ENCODE results near the gene RAB4B. TPM values are rescaled to one million over a fixed set of nuclear protein-coding genes. Genes with fewer than 3 reads are reported as not detected.

Gene RAB4B
- total RNA-seq, 1 experiment from 2014 or later, result 34.2 TPM

Other genes with a start within 250 kb of the RAB4B start
- 30.5 and 66.3 TPM in 2 replicates for gene SHKBP1, start 201.4 kb upstream of the RAB4B start, total RNA-seq (2014; rRNA removed; shearing (Covaris generic))
- 7.1 and 7.3 TPM in 2 replicates for gene LTBP4, start 176.9 kb upstream of the RAB4B start, total RNA-seq (2014; rRNA removed; shearing (Covaris generic))
- 10.2 and 18.1 TPM in 2 replicates for gene NUMBL, start 87.6 kb upstream of the RAB4B start, total RNA-seq (2014; rRNA removed; shearing (Covaris generic))
- gene COQ8B, start 61.4 kb upstream of the RAB4B start, total RNA-seq (2014; rRNA removed; shearing (Covaris generic)), result 9.5 and 30.8 TPM in 2 replicates
- gene ITPKC, start 61.1 kb upstream of the RAB4B start, total RNA-seq (2014; rRNA removed; shearing (Covaris generic)), result 6.3 and 7.2 TPM in 2 replicates
- gene ACTMAP, start 27.8 kb upstream of the RAB4B start, total RNA-seq (2014; rRNA removed; shearing (Covaris generic)), result 0.76 and 1.3 TPM in 2 replicates
- 76.3 and 93.3 TPM in 2 replicates for gene SNRPA, start 27.0 kb upstream of the RAB4B start, total RNA-seq (2014; rRNA removed; shearing (Covaris generic))
- gene MIA, start 2.7 kb upstream of the RAB4B start, total RNA-seq (2014; rRNA removed; shearing (Covaris generic)), result not detected in 2 replicates
- 24.1 and 39.7 TPM in 2 replicates for gene EGLN2, start 20.9 kb downstream of the RAB4B start, total RNA-seq (2014; rRNA removed; shearing (Covaris generic))
- gene CYP2A6, start 72.2 kb downstream of the RAB4B start, total RNA-seq (2014; rRNA removed; shearing (Covaris generic)), result not detected in 2 replicates
- not detected in 2 replicates for gene CYP2A7, start 104.0 kb downstream of the RAB4B start, total RNA-seq (2014; rRNA removed; shearing (Covaris generic))
- not detected in 2 replicates for gene CYP2B6, start 213.0 kb downstream of the RAB4B start, total RNA-seq (2014; rRNA removed; shearing (Covaris generic))